Lower leg skin (tissue), 4 donors: ENCODE results near the gene FCER2. TPM values are rescaled to one million over a fixed set of nuclear protein-coding genes. Genes with fewer than 3 reads are reported as not detected.

ENCODE experiments used
- DNase-seq, 2 donors: peaks; one replicate each; pipeline ENCODE4 v3.0.0-alpha.2; 2019; ENCODE audit warnings: low spot score in 2 of 2
- H3K4me3 ChIP-seq: fragments of 200-600 bp; sonication (generic); 2 replicates; pipeline ENCODE4 v1.5.1; 2017; ENCODE audit warnings: mild to moderate bottlenecking, low read depth; ENCODE audit not compliant: poor library complexity, severe bottlenecking
- CTCF ChIP-seq, 3 donors: fragments of 450-650 bp; IDR thresholded peaks; one replicate each; pipeline ENCODE4 v1.5.1; 2016; ENCODE audit warnings: antibody characterized with exemption in 3 of 3, mild to moderate bottlenecking in 3 of 3, moderate library complexity in 2 of 3
- POLR2A ChIP-seq, 2 donors: fragments of 450-650 bp; IDR thresholded peaks; one replicate each; pipeline ENCODE4 v1.6.1; 2016 to 2017; ENCODE audit warnings: antibody characterized with exemption in 2 of 2, mild to moderate bottlenecking in 1 of 2, moderate library complexity in 1 of 2
- WGBS, 2 donors: methylation state at CpG; one replicate each; pipeline ENCODE4 v1.1.5; 2018; 5-methylcytosine and 5-hydroxymethylcytosine counted together
- intact Hi-C: fragments of 100-400 bp; cut with DNase I; formaldehyde crosslinking; loops from one replicate; pipeline ENCODE4 v1.15.0; 2023; ENCODE audit warnings: low total_unique reads
- total RNA-seq, 4 donors: library from RNA; depleted of rRNA; stranded (reverse); fragments of >200 nt; gene quantifications; one replicate each; pipeline ENCODE4 v1.1.0, GENCODE V29; 2016

FCER2 gene
- total RNA-seq, 4 donors from 2014 or later: not detected

GRCh38 chr19:7701049-7701653 is 780 bp downstream of the FCER2 start:
- no peak overlapping the region for H3K4me3 ChIP-seq
- TF ChIP-seq POLR2A (IDR thresholded peaks at IDR 0.05): no peak
- no peak for TF ChIP-seq CTCF (IDR thresholded peaks at IDR 0.05)
- intact Hi-C loops: no loop called here
- 92 to 95% methylated on average over 6 to 12 of the region's 12 CpGs for WGBS, 2 donors
- peak in 1 of 2 donors; percentile 9 for DNase-seq

- intact Hi-C loops: no loop called here
- peak in 1 of 2 donors; percentile 6 for DNase-seq
- no peak overlapping the region for H3K4me3 ChIP-seq
- 53% methylated on average over 15 of the region's 15 CpGs for WGBS, 2 donors
- TF ChIP-seq CTCF (IDR thresholded peaks at IDR 0.05): no peak
- no peak for TF ChIP-seq POLR2A (IDR thresholded peaks at IDR 0.05)
These were observed 2.2 kb downstream of the FCER2 start for GRCh38 chr19:7699417-7700401.

GRCh38 chr19:7699003-7699402 is 2.9 kb downstream of the FCER2 start:
- WGBS, 2 donors: 27 to 31% methylated on average over 2 of the region's 2 CpGs
- TF ChIP-seq POLR2A (IDR thresholded peaks at IDR 0.05): no peak
- TF ChIP-seq CTCF (IDR thresholded peaks at IDR 0.05): no peak
- intact Hi-C loops: no loop called here
- DNase-seq: no peak
- H3K4me3 ChIP-seq: no peak overlapping the region

- intact Hi-C loops: no loop called here
- TF ChIP-seq CTCF (IDR thresholded peaks at IDR 0.05): no peak
- TF ChIP-seq POLR2A (IDR thresholded peaks at IDR 0.05): no peak
- no peak overlapping the region for H3K4me3 ChIP-seq
- DNase-seq: no peak
- 25 to 29% methylated on average over 11 of the region's 11 CpGs for WGBS, 2 donors
These were observed 3.3 kb downstream of the FCER2 start for GRCh38 chr19:7698583-7698982.

GRCh38 chr19:7697721-7698287 is 4.1 kb downstream of the FCER2 start:
- TF ChIP-seq CTCF (IDR thresholded peaks at IDR 0.05): no peak
- no peak for TF ChIP-seq POLR2A (IDR thresholded peaks at IDR 0.05)
- no peak overlapping the region for H3K4me3 ChIP-seq
- 76 to 85% methylated on average over 10 of the region's 10 CpGs for WGBS, 2 donors
- intact Hi-C loops: no loop called here
- DNase-seq: no peak
